Thyroid gland (tissue), 4 donors: ENCODE measurements around the gene TSEN34. TPM values are rescaled to one million over a fixed set of nuclear protein-coding genes. Genes with fewer than 3 reads are reported as not detected.

ENCODE experiments used
- DNase-seq, 2 donors: peaks; one replicate each; pipeline ENCODE4 v3.0.0-alpha.2; 2019
- H3K27ac ChIP-seq, 3 donors: fragments of 200-600 bp; sonication (generic); 1 replicate in 2 of 3; 2 replicates in 1 of 3; pipeline ENCODE4 v1.5.1; 2016 to 2019; ENCODE audit warnings: mild to moderate bottlenecking in 1 of 3, moderate library complexity in 1 of 3
- H3K27me3 ChIP-seq: fragments of 200-600 bp; sonication (generic); one replicate; pipeline ENCODE4 v1.5.1; 2019
- H3K36me3 ChIP-seq, 2 donors: fragments of 200-600 bp; sonication (generic); one replicate each; pipeline ENCODE4 v1.5.1; 2016 to 2019
- H3K4me1 ChIP-seq, 2 donors: fragments of 200-600 bp; sonication (generic); one replicate each; pipeline ENCODE4 v1.5.1; 2017 to 2019
- H3K4me3 ChIP-seq, 3 donors: fragments of 200-600 bp; sonication (generic); replicated peaks in 1 of 3; 1 replicate in 2 of 3; 2 replicates in 1 of 3; pipeline ENCODE4 v1.5.1; 2016; ENCODE audit warnings: mild to moderate bottlenecking in 1 of 3
- H3K9me3 ChIP-seq: fragments of 200-600 bp; sonication (generic); one replicate; pipeline ENCODE4 v1.5.1; 2017
- CTCF ChIP-seq, 6 experiments: fragments of 200-600 bp in 3 of 6; fragments of 450-650 bp in 3 of 6; sonication (generic) in 3 of 6; IDR thresholded peaks; one replicate each; pipeline ENCODE4 v1.5.1; 2016 to 2019; ENCODE audit warnings: antibody characterized with exemption in 6 of 6, mild to moderate bottlenecking in 2 of 6, inconsistent platforms in 1 of 6, moderate library complexity in 1 of 6
- POLR2A ChIP-seq, 2 donors: fragments of 450-650 bp; IDR thresholded peaks; one replicate each; pipeline ENCODE4 v1.6.1; 2017; ENCODE audit warnings: antibody characterized with exemption in 2 of 2, mild to moderate bottlenecking in 2 of 2, moderate library complexity in 1 of 2
- WGBS, 2 donors: methylation state at CpG; one replicate each; pipeline ENCODE4 v1.1.5; 2017; 5-methylcytosine and 5-hydroxymethylcytosine counted together
- intact Hi-C: fragments of 100-400 bp; cut with DNase I; formaldehyde crosslinking; loops from one replicate; pipeline ENCODE4 v1.15.1; 2023
- total RNA-seq, 4 donors: library from RNA; depleted of rRNA; stranded (reverse); fragments of >200 nt; gene quantifications; one replicate each; pipeline ENCODE4 v1.2.3, GENCODE V29; 2016

The TSEN34 gene
- total RNA-seq, 4 donors from 2014 or later, result 58.1 to 102 (median 82.0) TPM

- no peaks in the 10 kb centered on the region for H3K36me3 ChIP-seq
- peaks cover 3 to 9% of the 10 kb centered on the region in 2 donors for H3K4me1 ChIP-seq
- no peaks in the 10 kb centered on the region for H3K9me3 ChIP-seq
- DNase-seq, result peak; percentile 85
- 3 to 13% methylated on average over 5 of the region's 13 CpGs for WGBS, 2 donors
- intact Hi-C loops, result no loop called here
- peak within 1 kb of the TSS in 2 of 3 donors; percentile 4 to 31 for H3K4me3 ChIP-seq
- TF ChIP-seq CTCF (IDR thresholded peaks at IDR 0.05) (peak; percentile 43 to 66 (median 60)), POLR2A (IDR thresholded peaks at IDR 0.05) (peak in 1 of 2 donors; percentile 43)
- peak within 1 kb of the TSS; percentile 8 to 58 (median 45) for H3K27ac ChIP-seq
- no peaks in the 10 kb centered on the region for H3K27me3 ChIP-seq
Measured at GRCh38 chr19:54172471-54173358, 18.4 kb upstream of the TSEN34 start, which contains the start of gene TMC4. TMC4 (minus strand) TSS chr19:54173160; CDS start chr19:54173117, 43 bp downstream.

- Histone ChIP-seq H3K9me3 (no peaks in the 10 kb centered on the region), H3K4me1 (peaks cover 3 to 7% of the 10 kb centered on the region in 2 donors), H3K27ac (peak overlapping the region in 2 of 3 donors; percentile 30 to 58), H3K4me3 (peak overlapping the region in 1 of 3 donors; percentile 31), H3K36me3 (no peaks in the 10 kb centered on the region), H3K27me3 (no peaks in the 10 kb centered on the region)
- intact Hi-C loops, result no loop called here
- no peak for DNase-seq
- WGBS, 2 donors, result 33 to 40% methylated on average over 8 to 15 of the region's 15 CpGs
- TF ChIP-seq CTCF (IDR thresholded peaks at IDR 0.05) (no peak), POLR2A (IDR thresholded peaks at IDR 0.05) (no peak)
Measured at GRCh38 chr19:54173359-54173699, 17.8 kb upstream of the TSEN34 start.

GRCh38 chr19:54173951-54174834 lies 16.9 kb upstream of the TSEN34 start:
- no peaks in the 10 kb centered on the region for H3K36me3 ChIP-seq
- 76 to 82% methylated on average over 12 to 23 of the region's 25 CpGs for WGBS, 2 donors
- H3K9me3 ChIP-seq, result no peaks in the 10 kb centered on the region
- no peak for DNase-seq
- intact Hi-C loops, result no loop called here
- H3K4me1 ChIP-seq, result peaks cover 3 to 5% of the 10 kb centered on the region in 2 donors
- H3K4me3 ChIP-seq, result no peak overlapping the region
- H3K27ac ChIP-seq, result no peak overlapping the region
- TF ChIP-seq CTCF (IDR thresholded peaks at IDR 0.05), result no peak
- H3K27me3 ChIP-seq, result no peaks in the 10 kb centered on the region

GRCh38 chr19:54178581-54179261 lies 12.4 kb upstream of the TSEN34 start:
- no peaks in the 10 kb centered on the region for H3K27me3 ChIP-seq
- 72 to 79% methylated on average over 18 to 20 of the region's 23 CpGs for WGBS, 2 donors
- H3K4me1 ChIP-seq, result no peaks in the 10 kb centered on the region
- no peak for TF ChIP-seq CTCF (IDR thresholded peaks at IDR 0.05)
- no peak for TF ChIP-seq POLR2A (IDR thresholded peaks at IDR 0.05)
- H3K4me3 ChIP-seq, result no peak overlapping the region
- no peaks in the 10 kb centered on the region for H3K9me3 ChIP-seq
- H3K36me3 ChIP-seq, result no peaks in the 10 kb centered on the region
- peak in 1 of 2 donors; percentile 32 for DNase-seq
- intact Hi-C loops, result no loop called here
- no peak overlapping the region for H3K27ac ChIP-seq
